A673 (cell line): ENCODE measurements around the gene MAFF. TPM values are rescaled to one million over a fixed set of nuclear protein-coding genes. Genes with fewer than 3 reads are reported as not detected.
A peak's percentile ranks its signal among the peaks of the same experiment; 100 is the strongest.
"Not testable (repeated sequence)": the region's sequence is repeated elsewhere in the genome, so short reads cannot be mapped to it uniquely, and the experiment has no call there.

Experiments
- Bru-seq: library from RNA; stranded (reverse); fragments of 400-500 nt; gene quantifications from one replicate; lab custom pipeline; 2021; lab: Mats Ljungman, UMichigan
- BruChase-seq, 2 experiments: library from RNA; stranded (reverse); fragments of 400-500 nt; gene quantifications; one replicate each; lab custom pipeline; 2021; lab: Mats Ljungman, UMichigan
- BruUV-seq: library from RNA; stranded (reverse); fragments of 400-500 nt; replicated peaks from 2 replicates; lab custom pipeline; 2021; lab: Mats Ljungman, UMichigan
- CTCF ChIA-PET: fragments of 300-600 bp; sonication (Branson Sonifier 250); formaldehyde crosslinking; loops from one replicate; lab custom pipeline; 2022; ENCODE audit warnings: antibody characterized with exemption; lab: Charles Lee
- POLR2A ChIA-PET: fragments of 300-600 bp; sonication (Branson Sonifier 250); formaldehyde crosslinking; loops from one replicate; lab custom pipeline; 2022; ENCODE audit warnings: antibody characterized with exemption; ENCODE audit not compliant: low non-redundant PET; lab: Charles Lee
- DNase-seq: peaks from one replicate; pipeline ENCODE4 v3.0.0-alpha.2; 2015; ENCODE audit warnings: low spot score
- H3K27ac ChIP-seq: fragments of 200-600 bp; sonication (generic); 2 replicates; pipeline ENCODE4 v1.5.1; 2016; ENCODE audit warnings: mixed run types, low read depth, mild to moderate bottlenecking, mixed read lengths, antibody characterized with exemption, low read length; ENCODE audit not compliant: poor library complexity, severe bottlenecking
- H3K27me3 ChIP-seq: fragments of 200-600 bp; sonication (generic); replicated peaks from 2 replicates; pipeline ENCODE4 v1.6.1; 2017; ENCODE audit warnings: mixed run types, low read depth, mild to moderate bottlenecking, mixed read lengths, antibody characterized with exemption, low read length; ENCODE audit not compliant: insufficient read depth, poor library complexity
- H3K36me3 ChIP-seq: fragments of 200-600 bp; sonication (generic); 2 replicates; pipeline ENCODE4 v1.6.1; 2016; ENCODE audit warnings: mixed run types, mild to moderate bottlenecking, mixed read lengths, antibody characterized with exemption, low read length; ENCODE audit not compliant: insufficient read depth, poor library complexity, severe bottlenecking
- H3K4me1 ChIP-seq: fragments of 200-600 bp; sonication (generic); 2 replicates; pipeline ENCODE4 v1.6.1; 2017; ENCODE audit warnings: mixed run types, mild to moderate bottlenecking, mixed read lengths, antibody characterized with exemption, low read length; ENCODE audit not compliant: insufficient read depth, poor library complexity, severe bottlenecking
- H3K4me3 ChIP-seq: fragments of 200-600 bp; sonication (generic); 2 replicates; pipeline ENCODE4 v1.5.1; 2016; ENCODE audit warnings: low read depth, mixed run types, mild to moderate bottlenecking, mixed read lengths, low read length; ENCODE audit not compliant: poor library complexity, severe bottlenecking
- H3K9me3 ChIP-seq: fragments of 200-600 bp; sonication (generic); 2 replicates; pipeline ENCODE4 v1.6.1; 2016; ENCODE audit warnings: mixed run types, low read depth, mild to moderate bottlenecking, mixed read lengths, antibody characterized with exemption, low read length; ENCODE audit not compliant: poor library complexity, severe bottlenecking
- CTCF ChIP-seq: fragments of 300-800, 200-600 bp; sonication (generic); conservative IDR thresholded peaks from 2 replicates; pipeline ENCODE4 v1.5.1; 2017; ENCODE audit warnings: low read depth, mild to moderate bottlenecking, antibody characterized with exemption, low read length, moderate library complexity, mixed read lengths
- EZH2 ChIP-seq: fragments of 200-600 bp; sonication (generic); IDR thresholded peaks from 2 replicates; pipeline ENCODE4 v1.6.1; 2017; ENCODE audit warnings: borderline replicate concordance, low read depth, mild to moderate bottlenecking, mixed read lengths, antibody characterized with exemption, low read length; ENCODE audit not compliant: poor library complexity, severe bottlenecking
- intact Hi-C: fragments of 100-400 bp; cut with micrococcal nuclease; formaldehyde crosslinking; loops from one replicate; pipeline ENCODE4 v1.10.0; 2022; ENCODE audit not compliant: unreplicated experiment
- long read RNA-seq: library from polyadenylated mRNA; stranded (forward); transcript quantifications from one replicate; pipeline ENCODE4 v2.0.0, GENCODE V29; 2022
- total RNA-seq: library from RNA; stranded (reverse); gene quantifications from 2 replicates; pipeline ENCODE4 v1.2.3, GENCODE V29; 2021

MAFF gene
- 5.0 and 6.3 TPM in 2 replicates for total RNA-seq
- Bru-seq, nascent RNA = percentile 43 among the genes with signal in this experiment
- percentile 44 among the genes with signal in this experiment for BruChase-seq, experiment 1, labeled RNA remaining after a 2-hour chase
- BruChase-seq, experiment 2, labeled RNA remaining after a 6-hour chase = percentile 40 among the genes with signal in this experiment
- long read RNA-seq, transcript MAFF-201 (3 exons, 2,490 nt) = major isoform, 15 of 18 reads
- long read RNA-seq, partial matches to known transcripts = 0 of 18 reads
- long read RNA-seq, other reads (novel, unspliced or antisense) = 2 of 18 reads

- H3K4me1 ChIP-seq = no peaks in the 10 kb centered on the region
- no peaks in the 10 kb centered on the region for H3K9me3 ChIP-seq
- DNase-seq = peak; percentile 92
- no TSS peak for BruUV-seq
- H3K36me3 ChIP-seq = no peaks in the 10 kb centered on the region
- intact Hi-C loops = no loop called here
- no peaks in the 10 kb centered on the region for H3K27me3 ChIP-seq
- POLR2A ChIA-PET = interaction anchor here (0.6 to 0.7 kb wide), 2 partner anchors 14 to 123 kb away, joined by 6 to 15 read pairs; no protein-coding TSS in a partner anchor
- CTCF ChIA-PET = no interaction called here
- peak within 1 kb of the TSS; percentile 87 for H3K4me3 ChIP-seq
- peak within 1 kb of the TSS; percentile 70 for H3K27ac ChIP-seq
- TF ChIP-seq EZH2 (no peak), CTCF (no peak)
Measured at GRCh38 chr22:38201711-38202436, at the start of gene MAFF. Gene MAFF (plus strand): TSS chr22:38201994. CDS start chr22:38213854, 11,860 bp downstream.

GRCh38 chr22:38153821-38154562, 47.8 kb upstream of the MAFF start:
- POLR2A ChIA-PET = no interaction called here
- no peaks in the 10 kb centered on the region for H3K27me3 ChIP-seq

GRCh38 chr22:38154563-38154915, 47.3 kb upstream of the MAFF start:
- BruUV-seq, CTCF ChIA-PET: not testable (repeated sequence)

More at GRCh38 chr22:38153821-38154562, 47.8 kb upstream of the MAFF start:
- intact Hi-C loops = no loop called here
- Histone ChIP-seq H3K27ac (no peak overlapping the region), H3K36me3 (no peaks in the 10 kb centered on the region), H3K4me3 (no peak overlapping the region), H3K4me1 (no peaks in the 10 kb centered on the region), H3K9me3 (no peaks in the 10 kb centered on the region)
- no peak for DNase-seq
- no peak for TF ChIP-seq CTCF
- no peak for TF ChIP-seq EZH2
- no TSS peak for BruUV-seq
- CTCF ChIA-PET = no interaction called here

More at GRCh38 chr22:38154563-38154915, 47.3 kb upstream of the MAFF start:
- intact Hi-C loops, H3K27ac ChIP-seq, H3K4me1 ChIP-seq, H3K9me3 ChIP-seq, POLR2A ChIA-PET, DNase-seq, H3K27me3 ChIP-seq, H3K36me3 ChIP-seq, H3K4me3 ChIP-seq: not testable (repeated sequence)
